Measurements from ENCODE around the gene FAM114A1. TPM values are rescaled to one million over a fixed set of nuclear protein-coding genes. Genes with fewer than 3 reads are reported as not detected.

The FAM114A1 gene
- total and polyA plus RNA-seq, 2 donors from 2014 or later: 10.8 to 31.1 TPM

GRCh38 chr4:38928974-38929373 lies 61.4 kb downstream of the FAM114A1 start:
- Histone ChIP-seq H3K9me3 (ENCODE audit: control insufficient read depth in 2 of 3, insufficient read depth in 1 of 3, low read length in 3 of 3) (no peaks in the 10 kb centered on the region), H3K27me3 (ENCODE audit: control insufficient read depth, insufficient read depth, low read length) (no peaks in the 10 kb centered on the region), H3K9ac (ENCODE audit: low read length in 3 of 3) (no peak overlapping the region), H3K4me1 (ENCODE audit: control insufficient read depth in 2 of 3, insufficient read depth in 2 of 3, low read depth in 1 of 3, low read length in 3 of 3) (no peaks in the 10 kb centered on the region), H3K4me3 (ENCODE audit: low read length in 3 of 3) (no peak overlapping the region), H3K27ac (ENCODE audit: low read depth in 2 of 2, low read length in 2 of 2) (no peak overlapping the region), H3K36me3 (ENCODE audit: control insufficient read depth in 2 of 3, insufficient read depth in 3 of 3, low read length in 3 of 3) (peaks cover 3 to 11% (median 8%) of the 10 kb centered on the region in 3 donors)
- intact Hi-C loops (cut with DNase I): no loop called here
- DNase-seq (peak in 4 of 5 donors; percentile 51 to 63 (median 56)), FAIRE-seq (no peak)
- no peak for TF ChIP-seq CTCF (IDR thresholded peaks at IDR 0.05; ENCODE audit: borderline replicate concordance, extremely low read depth, insufficient read depth)

GRCh38 chr4:38930204-38930603 lies 62.6 kb downstream of the FAM114A1 start:
- Histone ChIP-seq H3K27me3 (ENCODE audit: control insufficient read depth, insufficient read depth, low read length) (no peaks in the 10 kb centered on the region), H3K36me3 (ENCODE audit: control insufficient read depth in 2 of 3, insufficient read depth in 3 of 3, low read length in 3 of 3) (peaks cover 3 to 11% (median 8%) of the 10 kb centered on the region in 3 donors), H3K4me3 (ENCODE audit: low read length in 3 of 3) (no peak overlapping the region), H3K9ac (ENCODE audit: low read length in 3 of 3) (no peak overlapping the region), H3K4me1 (ENCODE audit: control insufficient read depth in 2 of 3, insufficient read depth in 2 of 3, low read depth in 1 of 3, low read length in 3 of 3) (no peaks in the 10 kb centered on the region), H3K9me3 (ENCODE audit: control insufficient read depth in 2 of 3, insufficient read depth in 1 of 3, low read length in 3 of 3) (no peaks in the 10 kb centered on the region), H3K27ac (ENCODE audit: low read depth in 2 of 2, low read length in 2 of 2) (no peak overlapping the region)
- TF ChIP-seq CTCF (IDR thresholded peaks at IDR 0.05; ENCODE audit: borderline replicate concordance, extremely low read depth, insufficient read depth): no peak
- intact Hi-C loops (cut with DNase I): no loop called here
- no peak for FAIRE-seq
- DNase-seq: peak in 1 of 5 donors; percentile 23

GRCh38 chr4:38930707-38931106 lies 63.1 kb downstream of the FAM114A1 start:
- Histone ChIP-seq H3K4me1 (ENCODE audit: control insufficient read depth in 2 of 3, insufficient read depth in 2 of 3, low read depth in 1 of 3, low read length in 3 of 3) (no peaks in the 10 kb centered on the region), H3K36me3 (ENCODE audit: control insufficient read depth in 2 of 3, insufficient read depth in 3 of 3, low read length in 3 of 3) (peaks cover 4 to 11% (median 8%) of the 10 kb centered on the region in 3 donors), H3K27me3 (ENCODE audit: control insufficient read depth, insufficient read depth, low read length) (no peaks in the 10 kb centered on the region), H3K27ac (ENCODE audit: low read depth in 2 of 2, low read length in 2 of 2) (no peak overlapping the region), H3K9ac (ENCODE audit: low read length in 3 of 3) (no peak overlapping the region), H3K4me3 (ENCODE audit: low read length in 3 of 3) (no peak overlapping the region), H3K9me3 (ENCODE audit: control insufficient read depth in 2 of 3, insufficient read depth in 1 of 3, low read length in 3 of 3) (no peaks in the 10 kb centered on the region)
- DNase-seq (no peak), FAIRE-seq (no peak)
- intact Hi-C loops (cut with DNase I): no loop called here
- TF ChIP-seq CTCF (IDR thresholded peaks at IDR 0.05; ENCODE audit: borderline replicate concordance, extremely low read depth, insufficient read depth): no peak

- TF ChIP-seq CTCF (IDR thresholded peaks at IDR 0.05; ENCODE audit: borderline replicate concordance, extremely low read depth, insufficient read depth): no peak
- no peaks in the 10 kb centered on the region for H3K9me3 ChIP-seq (ENCODE audit: control insufficient read depth in 2 of 3, insufficient read depth in 1 of 3, low read length in 3 of 3)
- H3K4me1 ChIP-seq (ENCODE audit: control insufficient read depth in 2 of 3, insufficient read depth in 2 of 3, low read depth in 1 of 3, low read length in 3 of 3): no peaks in the 10 kb centered on the region
- peaks cover 5 to 11% (median 10%) of the 10 kb centered on the region in 3 donors for H3K36me3 ChIP-seq (ENCODE audit: control insufficient read depth in 2 of 3, insufficient read depth in 3 of 3, low read length in 3 of 3)
- intact Hi-C loops (cut with DNase I): no loop called here
- H3K27ac ChIP-seq (ENCODE audit: low read depth in 2 of 2, low read length in 2 of 2): no peak overlapping the region
- H3K9ac ChIP-seq (ENCODE audit: low read length in 3 of 3): no peak overlapping the region
- H3K4me3 ChIP-seq (ENCODE audit: low read length in 3 of 3): no peak overlapping the region
- no peaks in the 10 kb centered on the region for H3K27me3 ChIP-seq (ENCODE audit: control insufficient read depth, insufficient read depth, low read length)
- FAIRE-seq (no peak), DNase-seq (no peak)
These were observed 63.5 kb downstream of the FAM114A1 start for GRCh38 chr4:38931125-38931524.

All from kidney (tissue), 14 donors.